HepG2 (cell line): ENCODE data around the gene RYR2. TPM values are rescaled to one million over a fixed set of nuclear protein-coding genes. Genes with fewer than 3 reads are reported as not detected.

Experiments
- ATAC-seq: fragments of 200-7000 bp; cut with Tn5 transposase; 3 replicates; pipeline ENCODE4 v1.9.1; 2020; ENCODE audit warnings: mild to moderate bottlenecking, moderate library complexity
- BruUV-seq: library from RNA; stranded (reverse); fragments of 400-500 nt; replicated peaks from 2 replicates; lab custom pipeline; 2021; lab: Mats Ljungman, UMichigan
- CTCF ChIA-PET: fragments of 300-600 bp; formaldehyde crosslinking; extraction: SDS; loops from one replicate; lab custom pipeline; 2021; ENCODE audit warnings: low total read pairs, inconsistent platforms, low intra/inter-chr PET ratio; lab: Yijun Ruan, JAX
- POLR2A ChIA-PET: fragments of 350-600 bp; sonication (Branson Sonifier 250); formaldehyde crosslinking; loops from one replicate; lab custom pipeline; 2020; ENCODE audit warnings: antibody characterized with exemption, inconsistent platforms; lab: Yijun Ruan, JAX
- DNase-seq: peaks from one replicate; pipeline ENCODE4 v3.0.0-alpha.2; 2015; ENCODE audit warnings: low spot score
- FAIRE-seq: peaks from 3 replicates; lab custom pipeline; 2011; peaks lifted over from hg19 to GRCh38; lab: Jason Lieb, UNC
- H2AFZ ChIP-seq: one replicate; pipeline ENCODE4 v1.6.1; 2011; ENCODE audit warnings: low read length, inconsistent platforms
- H3K27ac ChIP-seq: fragments of 300-600 bp; 3 replicates; pipeline ENCODE4 v1.8.0; 2011; ENCODE audit warnings: mixed run types, mild to moderate bottlenecking, mixed read lengths, low read length, inconsistent platforms; ENCODE audit not compliant: insufficient read depth; ENCODE audit errors: extremely low read length
- H3K27me3 ChIP-seq, 2 experiments: fragments of 200-600 bp in 1 of 2; 2 replicates in 1 of 2; 3 replicates in 1 of 2; pipeline versions ENCODE4 v1.6.0 to v1.8.0; 2011; ENCODE audit warnings: low read length in 2 of 2, mild to moderate bottlenecking in 2 of 2, moderate library complexity in 2 of 2, inconsistent platforms in 1 of 2; ENCODE audit not compliant: insufficient read depth in 2 of 2, control insufficient read depth in 1 of 2
- H3K36me3 ChIP-seq, 2 experiments: fragments of 200-600 bp in 1 of 2; replicated peaks in 1 of 2; 2 replicates in 1 of 2; 3 replicates in 1 of 2; pipeline versions ENCODE4 v1.5.1 to v1.8.0; 2011; ENCODE audit warnings: low read length in 2 of 2, inconsistent platforms in 1 of 2; ENCODE audit not compliant: insufficient read depth in 2 of 2, control insufficient read depth in 1 of 2
- H3K4me1 ChIP-seq: 2 replicates; pipeline ENCODE4 v1.5.1; 2012; ENCODE audit warnings: low read length, inconsistent platforms; ENCODE audit not compliant: insufficient read depth
- H3K4me2 ChIP-seq: 2 replicates; pipeline ENCODE4 v1.6.0; 2011; ENCODE audit warnings: low read depth, low read length, inconsistent platforms
- H3K4me3 ChIP-seq, 3 experiments: fragments of 200-600 bp in 1 of 3; sonication (generic), shearing (Covaris generic) in 1 of 3; replicated peaks in 1 of 3; 2 replicates each; pipeline ENCODE4 v1.5.1; 2011 to 2016; ENCODE audit warnings: low read length in 3 of 3, inconsistent platforms in 2 of 3, low read depth in 2 of 3, mild to moderate bottlenecking in 2 of 3, control low read depth in 1 of 3, mixed read lengths in 1 of 3; ENCODE audit not compliant: insufficient read depth in 1 of 3
- H3K79me2 ChIP-seq: one replicate; pipeline ENCODE4 v1.6.1; 2011; ENCODE audit warnings: low read length, inconsistent platforms; ENCODE audit not compliant: insufficient read depth
- H3K9ac ChIP-seq: 2 replicates; pipeline ENCODE4 v1.6.0; 2011; ENCODE audit warnings: mild to moderate bottlenecking, low read depth, low read length, inconsistent platforms; ENCODE audit not compliant: insufficient read depth
- H3K9me3 ChIP-seq: 2 replicates; pipeline ENCODE4 v1.5.1; 2012; ENCODE audit warnings: mild to moderate bottlenecking, low read length
- H4K20me1 ChIP-seq: 2 replicates; pipeline ENCODE4 v1.6.0; 2011; ENCODE audit warnings: inconsistent platforms, mild to moderate bottlenecking, low read length, moderate library complexity; ENCODE audit not compliant: insufficient read depth
- HBP1 ChIP-seq: IDR thresholded peaks from 2 replicates; pipeline ENCODE4 v1.6.1; 2016; ENCODE audit warnings: low read depth, control low read depth
- HMGXB3 ChIP-seq: sonication (generic); formaldehyde crosslinking; IDR thresholded peaks from 2 replicates; pipeline ENCODE4 v1.4.0; 2020; ENCODE audit warnings: missing genetic modification reagents, borderline replicate concordance
- KAT2B ChIP-seq: fragments of 150-350 bp; IDR thresholded peaks from 2 replicates; pipeline ENCODE4 v1.6.1; 2014; ENCODE audit warnings: low read depth, low read length, borderline replicate concordance
- MBD4 ChIP-seq: IDR thresholded peaks from 2 replicates; pipeline ENCODE4 v1.6.1; 2012; ENCODE audit warnings: low read length, inconsistent platforms, borderline replicate concordance
- MXD3 ChIP-seq: IDR thresholded peaks from 2 replicates; pipeline ENCODE4 v1.6.1; 2016; ENCODE audit warnings: mild to moderate bottlenecking, missing biosample characterization, missing genetic modification reagents
- PBX2 ChIP-seq: IDR thresholded peaks from 2 replicates; pipeline ENCODE4 v1.6.1; 2016; ENCODE audit warnings: control low read depth
- PCBP1 ChIP-seq: fragments of 200-400 bp; formaldehyde crosslinking; IDR thresholded peaks from 2 replicates; pipeline ENCODE4 v1.6.1; 2017; ENCODE audit warnings: mild to moderate bottlenecking, low read depth, low read length, borderline replicate concordance
- TEAD3 ChIP-seq: optimal IDR thresholded peaks from 2 replicates; pipeline ENCODE3; 2016; ENCODE audit warnings: borderline replicate concordance
- ZC3H4 ChIP-seq: sonication (generic); formaldehyde crosslinking; IDR thresholded peaks from 2 replicates; pipeline ENCODE4 v1.4.0; 2020; ENCODE audit warnings: missing genetic modification reagents, borderline replicate concordance
- ZNF331 ChIP-seq: sonication (generic); formaldehyde crosslinking; IDR thresholded peaks from 2 replicates; pipeline ENCODE4 v1.4.0; 2020; ENCODE audit warnings: missing genetic modification reagents
- ZNF496 ChIP-seq: sonication (generic); formaldehyde crosslinking; IDR thresholded peaks from 2 replicates; pipeline ENCODE4 v1.8.1; 2023; ENCODE audit warnings: mild to moderate bottlenecking, moderate library complexity, missing genetic modification reagents; ENCODE audit not compliant: insufficient replicate concordance
- ZNF569 ChIP-seq: sonication (generic); formaldehyde crosslinking; IDR thresholded peaks from 2 replicates; pipeline ENCODE4 v1.5.0; 2020; ENCODE audit warnings: mild to moderate bottlenecking, missing genetic modification reagents, moderate library complexity, borderline replicate concordance
- ZNF614 ChIP-seq: IDR thresholded peaks from 2 replicates; pipeline ENCODE4 v1.6.1; 2018; ENCODE audit warnings: missing biosample characterization, missing genetic modification reagents, inconsistent platforms, borderline replicate concordance
- WGBS: methylation state at CpG from one replicate; pipeline ENCODE4 v1.1.6; 2017; ENCODE audit warnings: low lambda C conversion rate; 5-methylcytosine and 5-hydroxymethylcytosine counted together
- in situ Hi-C: cut with HindIII; loops from 2 replicates; pipeline ENCODE4 v1.10.0; 2017; ENCODE audit warnings: low pct_unique_long_range_greater_than_20kb; ENCODE audit not compliant: extremely low pct_ligation_motif_present
- intact Hi-C: fragments of 100-400 bp; cut with micrococcal nuclease; formaldehyde crosslinking; loops from one replicate; pipeline ENCODE4 v1.10.0; 2022; ENCODE audit not compliant: unreplicated experiment
- polyA plus RNA-seq, 8 experiments: library from polyadenylated mRNA; depleted of rRNA in 3 of 8; stranded (reverse) in 7 of 8; unstranded in 1 of 8; fragments of >200 nt; fragmentation: Illumina TruSeq in 4 of 8; extraction: Trizol in 4 of 8; gene quantifications; 2 replicates each; pipeline versions ENCODE4 v1.2.1 to v1.2.3, GENCODE V29; 2011 to 2016; ENCODE audit warnings: low read depth in 4 of 8, missing spikeins in 1 of 8, mixed read lengths in 1 of 8; ENCODE audit not compliant: insufficient read depth in 1 of 8
- total RNA-seq, 5 experiments: library from RNA; depleted of rRNA; stranded (reverse); fragments of >200 nt; fragmentation: Illumina TruSeq; extraction: Trizol; gene quantifications; 2 replicates each; pipeline ENCODE4 v1.2.3, GENCODE V29; 2016; ENCODE audit warnings: low read depth in 1 of 5
- TF ChIP-seq, protein P1 (sequence below), 2 experiments: fragments of 450-650 bp in 1 of 2; sonication (generic) in 1 of 2; formaldehyde crosslinking; IDR thresholded peaks; 2 replicates each; pipeline versions ENCODE4 v1.5.0 to v1.8.0; 2020 to 2022; ENCODE audit warnings: mild to moderate bottlenecking in 1 of 2, missing genetic modification reagents in 1 of 2

RYR2 gene
- total and polyA plus RNA-seq, 2 of the 13 experiments (the other 11 are each of a cell fraction or from before 2014, with no cell fraction given) = not detected

- no peak for TF ChIP-seq HMGXB3 (CRISPR knock-in tag)
These were observed 184.4 kb downstream of the RYR2 start (continued) for GRCh38 chr1:237226177-237226944.

- no TSS peak for BruUV-seq
- no peaks in the 10 kb centered on the region for H3K27me3 ChIP-seq
- TF ChIP-seq MXD3 (CRISPR knock-in tag) (no peak), TEAD3 (CRISPR knock-in tag) (no peak), ZNF496 (CRISPR knock-in tag) (no peak), PCBP1 (no peak), ZNF614 (no peak), ZNF331 (CRISPR knock-in tag) (no peak), HBP1 (CRISPR knock-in tag) (no peak), MBD4 (no peak), KAT2B (no peak), PBX2 (CRISPR knock-in tag) (no peak), ZNF569 (CRISPR knock-in tag) (no peak), ZC3H4 (CRISPR knock-in tag) (no peak)
- TF ChIP-seq, protein P1, sequence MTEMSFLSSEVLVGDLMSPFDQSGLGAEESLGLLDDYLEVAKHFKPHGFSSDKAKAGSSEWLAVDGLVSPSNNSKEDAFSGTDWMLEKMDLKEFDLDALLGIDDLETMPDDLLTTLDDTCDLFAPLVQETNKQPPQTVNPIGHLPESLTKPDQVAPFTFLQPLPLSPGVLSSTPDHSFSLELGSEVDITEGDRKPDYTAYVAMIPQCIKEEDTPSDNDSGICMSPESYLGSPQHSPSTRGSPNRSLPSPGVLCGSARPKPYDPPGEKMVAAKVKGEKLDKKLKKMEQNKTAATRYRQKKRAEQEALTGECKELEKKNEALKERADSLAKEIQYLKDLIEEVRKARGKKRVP (CRISPR knock-in tag; IDR thresholded peaks at IDR 0.05) = no peak
- H3K36me3 ChIP-seq = no peaks in the 10 kb centered on the region
- POLR2A ChIA-PET = no interaction called here
- intact Hi-C loops = no loop called here
- H3K4me1 ChIP-seq = no peaks in the 10 kb centered on the region
- no peak for FAIRE-seq
- no peak overlapping the region for H3K9ac ChIP-seq
- H3K4me3 ChIP-seq = no peak overlapping the region
- no peaks in the 10 kb centered on the region for H4K20me1 ChIP-seq
- no peaks in the 10 kb centered on the region for H3K79me2 ChIP-seq
- WGBS = 0% methylated on average over 1 of the region's 4 CpGs
- no peak for DNase-seq
- H2AFZ ChIP-seq = no peak overlapping the region
- CTCF ChIA-PET = no interaction called here
- no peaks in the 10 kb centered on the region; the same call in 1 of the 2 replicates for H3K9me3 ChIP-seq
- H3K4me2 ChIP-seq = no peak overlapping the region
- no peak for ATAC-seq
- in situ Hi-C loops = no loop called here
- H3K27ac ChIP-seq = no peak overlapping the region
These were observed 185.5 kb downstream of the RYR2 start for GRCh38 chr1:237227476-237227875.
